Keratinocyte (primary cell): ENCODE results near the gene CFAP299. TPM values are rescaled to one million over a fixed set of nuclear protein-coding genes. Genes with fewer than 3 reads are reported as not detected.

ENCODE experiments used
- DNase-seq: peaks from one replicate; pipeline ENCODE4 v3.0.0-alpha.2; 2011; ENCODE audit warnings: low read depth, missing footprints, low spot score
- FAIRE-seq: peaks from 2 replicates; lab custom pipeline; 2011; peaks lifted over from hg19 to GRCh38; lab: Jason Lieb, UNC
- H2AFZ ChIP-seq: 2 replicates; pipeline ENCODE4 v1.6.0; 2012; ENCODE audit warnings: low read length, control low read depth, inconsistent platforms; ENCODE audit not compliant: control insufficient read depth
- H3K27ac ChIP-seq: 2 replicates; pipeline ENCODE4 v1.5.1; 2011; ENCODE audit warnings: low read length; ENCODE audit not compliant: control insufficient read depth, insufficient read depth
- H3K27me3 ChIP-seq: 3 replicates; pipeline ENCODE4 v1.6.0; 2011; ENCODE audit warnings: low read length; ENCODE audit not compliant: control insufficient read depth, insufficient read depth; ENCODE audit errors: extremely low read depth
- H3K36me3 ChIP-seq, 2 experiments: 2 replicates in 1 of 2; 3 replicates in 1 of 2; pipeline ENCODE4 v1.5.1; 2011; ENCODE audit warnings: low read length in 2 of 2, mild to moderate bottlenecking in 1 of 2; ENCODE audit not compliant: control insufficient read depth in 2 of 2, insufficient read depth in 2 of 2; ENCODE audit errors: extremely low read depth in 1 of 2
- H3K4me1 ChIP-seq: 3 replicates; pipeline ENCODE4 v1.5.1; 2011; ENCODE audit warnings: low read length; ENCODE audit not compliant: control insufficient read depth, insufficient read depth; ENCODE audit errors: extremely low read depth
- H3K4me2 ChIP-seq: 3 replicates; pipeline ENCODE4 v1.6.0; 2011; ENCODE audit warnings: low read depth, low read length; ENCODE audit not compliant: control insufficient read depth, insufficient read depth; ENCODE audit errors: extremely low read depth
- H3K4me3 ChIP-seq, 3 experiments: fragments of 200-600 bp in 1 of 3; sonication (generic) in 1 of 3; 2 replicates in 2 of 3; 3 replicates in 1 of 3; pipeline ENCODE4 v1.5.1; 2011 to 2016; ENCODE audit warnings: low read length in 3 of 3, mild to moderate bottlenecking in 3 of 3, control low read depth in 2 of 3, inconsistent platforms in 1 of 3, low read depth in 1 of 3, mixed read lengths in 1 of 3, mixed run types in 1 of 3, moderate library complexity in 1 of 3; ENCODE audit not compliant: control insufficient read depth in 2 of 3, insufficient read depth in 2 of 3; ENCODE audit errors: extremely low read depth in 1 of 3
- H3K79me2 ChIP-seq: 2 replicates; pipeline ENCODE4 v1.6.0; 2012; ENCODE audit warnings: low read length; ENCODE audit not compliant: control insufficient read depth, insufficient read depth
- H3K9ac ChIP-seq: 3 replicates; pipeline ENCODE4 v1.6.0; 2011; ENCODE audit warnings: low read length; ENCODE audit not compliant: control insufficient read depth, insufficient read depth; ENCODE audit errors: extremely low read depth
- H3K9me1 ChIP-seq: 3 replicates; pipeline ENCODE4 v1.6.0; 2011; ENCODE audit warnings: low read length; ENCODE audit not compliant: control insufficient read depth, insufficient read depth; ENCODE audit errors: extremely low read depth
- H3K9me3 ChIP-seq: 2 replicates; pipeline ENCODE4 v1.5.1; 2012; ENCODE audit warnings: low read depth, low read length; ENCODE audit not compliant: control insufficient read depth
- H4K20me1 ChIP-seq: 3 replicates; pipeline ENCODE4 v1.6.0; 2011; ENCODE audit warnings: low read length; ENCODE audit not compliant: control insufficient read depth, insufficient read depth; ENCODE audit errors: extremely low read depth
- EZH2 ChIP-seq: IDR thresholded peaks from one replicate; pipeline ENCODE4 v1.6.1; 2012; ENCODE audit warnings: inconsistent platforms, mild to moderate bottlenecking, low read length, moderate library complexity
- dilution Hi-C: fragments of 300-500 bp; cut with MboI; formaldehyde crosslinking; loops from one replicate; pipeline ENCODE4 v1.7.0; 2020; ENCODE audit warnings: low sequenced_read_pairs; ENCODE audit not compliant: extremely low pct_ligation_motif_present
- polyA plus RNA-seq, 5 experiments: library from polyadenylated mRNA; depleted of rRNA in 3 of 5; stranded (reverse) in 3 of 5; stranded (forward) in 1 of 5; unstranded in 1 of 5; fragments of >200 nt; gene quantifications; 1 replicate in 1 of 5; 2 replicates in 3 of 5; 3 replicates in 1 of 5; pipeline versions ENCODE4 v1.2.1 to v1.2.3, GENCODE V29; 2011 to 2012; ENCODE audit warnings: missing spikeins in 2 of 5, low read depth in 1 of 5, low replicate concordance in 1 of 5
- TF ChIP-seq, protein P1 (sequence below), 3 experiments: IDR thresholded peaks in 1 of 3; conservative IDR thresholded peaks in 1 of 3; optimal IDR thresholded peaks in 1 of 3; 2 replicates in 2 of 3; 3 replicates in 1 of 3; pipeline versions ENCODE3 to v1.5.1; 2011; ENCODE audit warnings: low read length in 3 of 3, mild to moderate bottlenecking in 3 of 3, moderate library complexity in 2 of 3, control low read depth in 1 of 3, inconsistent platforms in 1 of 3; ENCODE audit not compliant: insufficient read depth in 2 of 3; ENCODE audit errors: extremely low read depth in 1 of 3

CFAP299 gene
- polyA plus RNA-seq, 1 donor (not counting 4 experiments of a cell fraction or from before 2014, with no cell fraction given): 0.14 TPM

- Histone ChIP-seq H3K79me2 (no peaks in the 10 kb centered on the region), H3K27ac (no peak overlapping the region), H3K9me1 (no peaks in the 10 kb centered on the region), H3K9me3 (no peaks in the 10 kb centered on the region), H3K4me2 (no peak overlapping the region), H3K4me1 (no peaks in the 10 kb centered on the region), H3K36me3 (no peaks in the 10 kb centered on the region), H3K4me3 (no peak overlapping the region), H3K9ac (no peak overlapping the region), H3K27me3 (no peaks in the 10 kb centered on the region), H2AFZ (no peak overlapping the region), H4K20me1 (no peaks in the 10 kb centered on the region)
- TF ChIP-seq, protein P1, sequence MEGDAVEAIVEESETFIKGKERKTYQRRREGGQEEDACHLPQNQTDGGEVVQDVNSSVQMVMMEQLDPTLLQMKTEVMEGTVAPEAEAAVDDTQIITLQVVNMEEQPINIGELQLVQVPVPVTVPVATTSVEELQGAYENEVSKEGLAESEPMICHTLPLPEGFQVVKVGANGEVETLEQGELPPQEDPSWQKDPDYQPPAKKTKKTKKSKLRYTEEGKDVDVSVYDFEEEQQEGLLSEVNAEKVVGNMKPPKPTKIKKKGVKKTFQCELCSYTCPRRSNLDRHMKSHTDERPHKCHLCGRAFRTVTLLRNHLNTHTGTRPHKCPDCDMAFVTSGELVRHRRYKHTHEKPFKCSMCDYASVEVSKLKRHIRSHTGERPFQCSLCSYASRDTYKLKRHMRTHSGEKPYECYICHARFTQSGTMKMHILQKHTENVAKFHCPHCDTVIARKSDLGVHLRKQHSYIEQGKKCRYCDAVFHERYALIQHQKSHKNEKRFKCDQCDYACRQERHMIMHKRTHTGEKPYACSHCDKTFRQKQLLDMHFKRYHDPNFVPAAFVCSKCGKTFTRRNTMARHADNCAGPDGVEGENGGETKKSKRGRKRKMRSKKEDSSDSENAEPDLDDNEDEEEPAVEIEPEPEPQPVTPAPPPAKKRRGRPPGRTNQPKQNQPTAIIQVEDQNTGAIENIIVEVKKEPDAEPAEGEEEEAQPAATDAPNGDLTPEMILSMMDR (optimal IDR thresholded peaks at IDR 0.05 in 1 of 3, IDR thresholded peaks at IDR 0.05 in 1 of 3, conservative IDR thresholded peaks at IDR 0.05 in 1 of 3; ENCODE audit: extremely low read depth in 1 of 3, insufficient read depth in 2 of 3, low read length in 3 of 3): no peak
- dilution Hi-C loops: no loop called here
- DNase-seq: no peak
- no peak for FAIRE-seq
Observed at GRCh38 chr4:80294206-80294605, 41.3 kb upstream of the CFAP299 start.

- Histone ChIP-seq H4K20me1 (no peaks in the 10 kb centered on the region), H3K4me3 (no peak overlapping the region), H3K9me3 (no peaks in the 10 kb centered on the region), H3K27ac (no peak overlapping the region), H3K9ac (no peak overlapping the region), H3K4me2 (no peak overlapping the region), H3K36me3 (no peaks in the 10 kb centered on the region), H3K4me1 (no peaks in the 10 kb centered on the region), H3K9me1 (no peaks in the 10 kb centered on the region), H2AFZ (no peak overlapping the region), H3K27me3 (no peaks in the 10 kb centered on the region), H3K79me2 (no peaks in the 10 kb centered on the region)
- DNase-seq (no peak), FAIRE-seq (no peak)
- dilution Hi-C loops: no loop called here
- TF ChIP-seq, protein P1 (optimal IDR thresholded peaks at IDR 0.05 in 1 of 3, IDR thresholded peaks at IDR 0.05 in 1 of 3, conservative IDR thresholded peaks at IDR 0.05 in 1 of 3; ENCODE audit: extremely low read depth in 1 of 3, insufficient read depth in 2 of 3, low read length in 3 of 3): no peak
- TF ChIP-seq EZH2: no peak
Observed at GRCh38 chr4:80295336-80295735, 40.2 kb upstream of the CFAP299 start.
